HG03521 (cell line): ENCODE results near the gene ARL4D.
"Not testable (repeated sequence)": the region's sequence is repeated elsewhere in the genome, so short reads cannot be mapped to it uniquely, and the experiment has no call there.

Experiments used
- ATAC-seq: cut with Tn5 transposase; IDR thresholded peaks from one replicate; pipeline ENCODE4 v1.9.1; 2021; ENCODE audit warnings: mild to moderate bottlenecking, moderate library complexity; ENCODE audit not compliant: unreplicated experiment

ARL4D gene

GRCh38 chr17:43368740-43369506 is 29.9 kb upstream of the ARL4D start:
- no peak for ATAC-seq

- ATAC-seq: no peak
Measured at GRCh38 chr17:43369986-43370385, 28.8 kb upstream of the ARL4D start.

- no peak for ATAC-seq
Measured at GRCh38 chr17:43371227-43371821, 27.5 kb upstream of the ARL4D start.

- no peak for ATAC-seq
Measured at GRCh38 chr17:43372273-43372911, 26.4 kb upstream of the ARL4D start.

GRCh38 chr17:43373356-43373755 is 25.4 kb upstream of the ARL4D start:
- no peak for ATAC-seq

GRCh38 chr17:43375915-43376314 is 22.9 kb upstream of the ARL4D start:
- ATAC-seq: not testable (repeated sequence)

- no peak for ATAC-seq
Measured at GRCh38 chr17:43377056-43377810, 21.6 kb upstream of the ARL4D start.

- no peak for ATAC-seq
Measured at GRCh38 chr17:43378766-43379165, 20.0 kb upstream of the ARL4D start.

- ATAC-seq: no peak
Measured at GRCh38 chr17:43380307-43380706, 18.5 kb upstream of the ARL4D start.

- ATAC-seq: no peak
Measured at GRCh38 chr17:43381204-43381603, 17.6 kb upstream of the ARL4D start.

GRCh38 chr17:43381621-43382020 is 17.2 kb upstream of the ARL4D start:
- ATAC-seq: no peak

- no peak for ATAC-seq
Measured at GRCh38 chr17:43382776-43383175, 16.0 kb upstream of the ARL4D start.

GRCh38 chr17:43383372-43383771 is 15.4 kb upstream of the ARL4D start:
- ATAC-seq: no peak

GRCh38 chr17:43383826-43384475 is 14.8 kb upstream of the ARL4D start:
- ATAC-seq: no peak

GRCh38 chr17:43384476-43384862 is 14.3 kb upstream of the ARL4D start:
- ATAC-seq: no peak

GRCh38 chr17:43385046-43385831 is 13.6 kb upstream of the ARL4D start:
- no peak for ATAC-seq

GRCh38 chr17:43388359-43389045 is 10.3 kb upstream of the ARL4D start:
- ATAC-seq: peak; percentile 68

GRCh38 chr17:43389046-43389947 is 9.5 kb upstream of the ARL4D start:
- peak; percentile 41 for ATAC-seq

GRCh38 chr17:43392397-43392796 is 6.4 kb upstream of the ARL4D start:
- ATAC-seq: no peak
